Mesenchymal stem cell (in vitro differentiated cells and primary cell): Measurements from ENCODE around the gene STC2.
"Not testable (repeated sequence)": the region's sequence is repeated elsewhere in the genome, so short reads cannot be mapped to it uniquely, and the experiment has no call there.

Source experiments
- DNase-seq: peaks from one replicate; pipeline ENCODE4 v3.0.0-alpha.2; 2013
- H2AFZ ChIP-seq: one replicate; pipeline ENCODE4 v1.6.1; 2013; ENCODE audit warnings: low read depth, mild to moderate bottlenecking, control low read depth, inconsistent platforms, low read length, moderate library complexity
- H2AK5ac ChIP-seq: 2 replicates; pipeline ENCODE4 v1.6.1; 2013; ENCODE audit warnings: low read length, moderate library complexity, mild to moderate bottlenecking, inconsistent platforms; ENCODE audit not compliant: severe bottlenecking
- H2BK120ac ChIP-seq: one replicate; pipeline ENCODE4 v1.6.1; 2013; ENCODE audit warnings: low read depth, mild to moderate bottlenecking, inconsistent platforms, low read length, moderate library complexity
- H2BK12ac ChIP-seq, 2 experiments: one replicate each; pipeline ENCODE4 v1.6.1; 2013; ENCODE audit warnings: inconsistent platforms in 2 of 2, low read length in 2 of 2, mild to moderate bottlenecking in 2 of 2, moderate library complexity in 2 of 2, control low read depth in 1 of 2
- H2BK15ac ChIP-seq: one replicate; pipeline ENCODE4 v1.6.1; 2013; ENCODE audit warnings: mild to moderate bottlenecking, low read depth, inconsistent platforms; ENCODE audit not compliant: poor library complexity, severe bottlenecking
- H2BK5ac ChIP-seq: 2 replicates; pipeline ENCODE4 v1.6.1; 2013; ENCODE audit warnings: low read depth, mild to moderate bottlenecking, low read length, control low read depth, inconsistent platforms; ENCODE audit not compliant: poor library complexity, severe bottlenecking
- H3K14ac ChIP-seq, 2 experiments: one replicate each; pipeline ENCODE4 v1.6.1; 2013; ENCODE audit warnings: inconsistent platforms in 2 of 2, low read length in 2 of 2, control low read depth in 1 of 2, mild to moderate bottlenecking in 1 of 2, moderate library complexity in 1 of 2
- H3K18ac ChIP-seq, 2 experiments: one replicate each; pipeline ENCODE4 v1.6.1; 2013; ENCODE audit warnings: inconsistent platforms in 2 of 2, low read length in 2 of 2, control low read depth in 1 of 2, low read depth in 1 of 2, mild to moderate bottlenecking in 1 of 2
- H3K23ac ChIP-seq, 2 experiments: one replicate each; pipeline ENCODE4 v1.6.1; 2013; ENCODE audit warnings: inconsistent platforms in 2 of 2, low read length in 2 of 2, mild to moderate bottlenecking in 2 of 2, moderate library complexity in 2 of 2, control low read depth in 1 of 2
- H3K27ac ChIP-seq: 2 replicates; pipeline ENCODE4 v1.5.1; 2013; ENCODE audit warnings: mild to moderate bottlenecking, moderate library complexity, low read length, control low read depth, inconsistent platforms; ENCODE audit not compliant: poor library complexity, severe bottlenecking
- H3K27me3 ChIP-seq, 2 experiments: 2 replicates each; pipeline versions ENCODE4 v1.6.1 to v1.7.0; 2013; ENCODE audit warnings: low read length in 2 of 2, mild to moderate bottlenecking in 2 of 2, moderate library complexity in 2 of 2, control low read depth in 1 of 2, inconsistent platforms in 1 of 2; ENCODE audit not compliant: control insufficient read depth in 1 of 2, insufficient read depth in 1 of 2
- H3K36me3 ChIP-seq, 2 experiments: 2 replicates each; pipeline versions ENCODE4 v1.6.1 to v1.7.0; 2013; ENCODE audit warnings: low read length in 2 of 2, control low read depth in 1 of 2, inconsistent platforms in 1 of 2, low read depth in 1 of 2, mild to moderate bottlenecking in 1 of 2; ENCODE audit not compliant: insufficient read depth in 2 of 2, control insufficient read depth in 1 of 2
- H3K4ac ChIP-seq, 2 experiments: one replicate each; pipeline ENCODE4 v1.6.1; 2013; ENCODE audit warnings: inconsistent platforms in 2 of 2, low read length in 2 of 2, mild to moderate bottlenecking in 2 of 2, moderate library complexity in 2 of 2, control low read depth in 1 of 2, low read depth in 1 of 2
- H3K4me1 ChIP-seq: 2 replicates; pipeline ENCODE4 v1.6.1; 2013; ENCODE audit warnings: low read depth, low read length, control low read depth; ENCODE audit not compliant: control insufficient read depth, insufficient read depth
- H3K4me2 ChIP-seq: 2 replicates; pipeline ENCODE4 v1.6.1; 2013; ENCODE audit warnings: low read length, mild to moderate bottlenecking, inconsistent platforms; ENCODE audit not compliant: poor library complexity, severe bottlenecking
- H3K4me3 ChIP-seq, 2 experiments: 2 replicates each; pipeline versions ENCODE4 v1.5.1 to v1.7.0; 2013; ENCODE audit warnings: low read length in 2 of 2, mild to moderate bottlenecking in 2 of 2, control low read depth in 1 of 2, low read depth in 1 of 2; ENCODE audit not compliant: insufficient read depth in 1 of 2
- H3K79me1 ChIP-seq: replicated peaks from 2 replicates; pipeline ENCODE4 v1.6.1; 2013; ENCODE audit warnings: mild to moderate bottlenecking, control low read depth, low read length, inconsistent platforms; ENCODE audit not compliant: poor library complexity, severe bottlenecking
- H3K9ac ChIP-seq: 2 replicates; pipeline ENCODE4 v1.7.0; 2013; ENCODE audit warnings: mild to moderate bottlenecking, low read length, moderate library complexity
- H3K9me3 ChIP-seq: 2 replicates; pipeline ENCODE4 v1.7.0; 2013; ENCODE audit warnings: mild to moderate bottlenecking, low read length; ENCODE audit not compliant: control insufficient read depth
- H4K8ac ChIP-seq: one replicate; pipeline ENCODE4 v1.6.1; 2013; ENCODE audit warnings: inconsistent platforms, mild to moderate bottlenecking, low read length, moderate library complexity
- H4K91ac ChIP-seq: one replicate; pipeline ENCODE4 v1.6.1; 2013; ENCODE audit warnings: mild to moderate bottlenecking, low read length, inconsistent platforms
- WGBS: methylation state at CpG from one replicate; pipeline ENCODE4 v1.1.7; 2013; ENCODE audit warnings: mixed read lengths; 5-methylcytosine and 5-hydroxymethylcytosine counted together

Gene STC2

DNA sequence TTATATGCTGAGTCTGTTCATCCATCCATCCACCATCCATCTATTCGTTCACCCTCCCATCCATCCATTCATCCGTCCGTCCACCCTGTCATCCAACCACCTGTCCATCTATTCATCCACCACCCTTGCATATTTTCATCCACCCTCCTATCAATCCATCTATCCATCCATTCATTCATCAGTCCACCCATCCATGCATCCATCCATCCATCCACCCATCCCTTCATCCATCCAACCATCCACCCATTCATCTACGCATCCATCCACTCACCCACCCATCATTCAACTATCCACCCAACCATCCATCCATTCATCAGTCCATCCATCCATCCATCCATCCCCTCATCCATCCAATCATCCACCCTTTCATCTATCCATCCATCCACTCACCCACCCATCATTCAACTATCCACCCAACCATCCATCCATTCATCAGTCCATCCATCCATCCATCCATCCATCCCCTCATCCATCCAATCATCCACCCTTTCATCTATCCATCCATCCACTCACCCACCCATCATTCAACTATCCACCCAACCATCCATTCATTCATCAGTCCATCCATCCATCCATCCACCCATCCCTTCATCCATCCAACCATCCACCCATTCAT lies 43.8 kb downstream of the STC2 start:
- H2BK5ac ChIP-seq, H2AFZ ChIP-seq, H3K18ac ChIP-seq, H3K9me3 ChIP-seq, H4K91ac ChIP-seq, H3K4me2 ChIP-seq, H3K4ac ChIP-seq, H3K36me3 ChIP-seq, H2AK5ac ChIP-seq, H2BK15ac ChIP-seq, H3K9ac ChIP-seq, H4K8ac ChIP-seq, H3K4me3 ChIP-seq, H3K27ac ChIP-seq, H3K79me1 ChIP-seq, H3K14ac ChIP-seq, H2BK120ac ChIP-seq, DNase-seq, H3K4me1 ChIP-seq: not testable (repeated sequence)
- Histone ChIP-seq H3K27me3 (peaks cover 51 to 71% of the 10 kb centered on the region in 2 experiments), H3K23ac (peak overlapping the region in 1 of 2 experiments; percentile 23), H2BK12ac (peak overlapping the region in 1 of 2 experiments; percentile 45)
- 97% methylated on average over 4 of the region's 4 CpGs for WGBS

DNA sequence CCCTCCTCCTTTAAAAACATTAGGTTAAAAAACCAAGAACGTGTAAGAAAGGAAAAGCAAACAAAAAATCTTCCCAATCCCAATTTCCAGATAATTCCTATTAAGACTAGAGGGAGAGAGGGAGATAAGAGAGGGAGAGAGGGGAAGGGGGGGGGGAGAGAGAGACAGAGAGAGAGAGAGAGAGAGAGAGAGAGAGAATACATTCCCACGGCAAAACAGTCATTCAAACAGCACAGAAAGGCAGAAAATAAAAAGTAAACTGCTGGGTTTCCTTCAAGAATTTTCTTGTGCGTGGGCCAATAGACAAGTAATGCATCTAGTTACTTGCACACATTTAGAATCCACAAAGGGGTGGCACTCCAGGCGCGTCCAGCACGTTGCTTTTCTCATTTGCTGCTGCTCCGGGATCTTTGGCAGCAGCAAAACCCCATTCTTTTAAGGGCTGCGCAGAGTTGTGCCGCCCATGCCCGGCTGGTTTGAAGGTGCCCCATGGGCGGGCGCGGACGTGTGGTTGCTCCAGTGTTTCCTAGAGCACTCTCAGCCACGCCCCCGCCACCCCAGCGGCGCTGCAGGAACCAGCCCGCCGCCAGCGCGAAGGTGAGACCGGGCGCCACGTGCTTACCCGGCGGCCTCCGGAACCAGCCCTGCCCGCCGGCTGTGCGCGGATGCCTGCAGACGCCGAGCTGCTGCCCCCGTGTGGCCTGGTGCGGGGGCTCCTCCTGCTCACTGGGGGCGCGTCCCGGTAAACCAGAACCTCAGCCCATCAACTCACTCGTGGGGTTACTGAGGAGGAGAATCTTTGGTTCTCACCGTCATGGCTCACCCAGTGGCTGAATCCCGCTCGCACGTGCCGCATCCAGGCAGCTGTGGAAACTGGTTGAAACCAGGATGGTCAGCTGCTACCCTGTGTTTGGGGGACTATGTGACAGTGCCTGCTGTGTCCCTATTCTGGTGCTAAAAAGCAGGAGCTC lies 44.6 kb downstream of the STC2 start:
- Histone ChIP-seq H3K79me1 (no peaks in the 10 kb centered on the region), H3K14ac (no peak overlapping the region), H3K27ac (no peak overlapping the region), H3K27me3 (peaks cover 49 to 72% of the 10 kb centered on the region in 2 experiments), H4K91ac (no peak overlapping the region), H2BK15ac (no peak overlapping the region), H3K4me3 (peak overlapping the region in 1 of 2 experiments; percentile 71), H2AFZ (peak overlapping the region; percentile 46), H2BK12ac (peak overlapping the region in 1 of 2 experiments; percentile 69), H3K18ac (peak overlapping the region; percentile 55 to 76), H2BK5ac (no peak overlapping the region), H3K36me3 (no peaks in the 10 kb centered on the region), H3K4me2 (peak overlapping the region; percentile 61), H3K23ac (peak overlapping the region in 1 of 2 experiments; percentile 23), H2AK5ac (no peak overlapping the region), H3K4ac (peak overlapping the region; percentile 35 to 64), H3K9me3 (no peaks in the 10 kb centered on the region), H2BK120ac (no peak overlapping the region), H4K8ac (peak overlapping the region; percentile 72), H3K9ac (peak overlapping the region; percentile 27), H3K4me1 (peaks cover 9% of the 10 kb centered on the region)
- DNase-seq: peak; percentile 67
- 5% methylated on average over 43 of the region's 45 CpGs for WGBS

DNA sequence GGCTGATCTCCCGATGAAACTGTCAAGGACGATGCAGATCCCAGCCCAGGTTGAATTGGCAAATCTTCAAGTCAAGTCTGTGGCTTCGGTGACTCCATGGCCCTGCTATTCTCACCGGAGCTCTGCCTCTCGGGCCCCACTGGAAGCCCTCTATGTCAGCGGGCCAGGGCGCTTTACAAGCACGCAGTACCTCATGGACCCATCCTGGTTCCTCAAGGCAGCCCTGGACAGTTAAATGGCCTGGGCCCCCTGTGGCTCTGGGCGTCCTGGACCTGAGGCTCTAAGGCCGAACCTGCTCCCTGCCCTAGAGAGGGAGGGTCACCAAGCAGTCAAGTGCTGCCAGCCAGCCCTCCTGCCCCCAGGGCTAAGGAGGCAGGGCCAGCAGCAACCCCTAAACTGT lies 45.3 kb downstream of the STC2 start:
- Histone ChIP-seq H3K4ac (no peak overlapping the region), H2BK15ac (peak overlapping the region; percentile 44), H3K4me2 (no peak overlapping the region), H2AFZ (no peak overlapping the region), H3K79me1 (no peaks in the 10 kb centered on the region), H3K4me3 (no peak overlapping the region), H3K9me3 (no peaks in the 10 kb centered on the region), H2BK12ac (no peak overlapping the region), H3K36me3 (no peaks in the 10 kb centered on the region), H3K18ac (no peak overlapping the region), H2BK5ac (no peak overlapping the region), H3K4me1 (peaks cover 9% of the 10 kb centered on the region), H3K23ac (no peak overlapping the region), H3K14ac (no peak overlapping the region), H3K27ac (no peak overlapping the region), H3K27me3 (peaks cover 54 to 76% of the 10 kb centered on the region in 2 experiments), H2AK5ac (no peak overlapping the region), H2BK120ac (no peak overlapping the region), H4K91ac (no peak overlapping the region), H4K8ac (no peak overlapping the region), H3K9ac (no peak overlapping the region)
- no peak for DNase-seq
- 76% methylated on average over 10 of the region's 10 CpGs for WGBS

DNA sequence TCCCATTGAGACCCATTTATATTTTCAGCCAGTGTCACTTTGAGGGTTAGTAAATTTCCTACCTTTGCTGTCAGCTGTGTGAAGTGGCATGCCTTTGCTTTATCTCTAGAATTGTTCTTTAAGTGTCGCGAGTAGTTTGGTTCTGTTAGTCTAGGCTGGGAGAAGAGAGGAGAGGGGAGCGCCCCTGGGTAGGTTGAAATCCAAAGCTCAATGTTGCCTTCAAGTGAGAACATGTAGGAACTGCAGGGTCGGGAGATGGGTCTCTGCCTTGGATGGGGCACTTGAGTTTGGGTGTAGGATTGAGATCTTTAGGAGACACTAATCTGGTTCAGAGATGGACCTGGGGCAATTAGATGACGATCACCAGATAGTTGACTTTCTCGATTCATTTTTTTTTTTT lies 46.3 kb downstream of the STC2 start:
- Histone ChIP-seq H3K4me1 (peaks cover 7% of the 10 kb centered on the region), H3K36me3 (no peaks in the 10 kb centered on the region), H2BK15ac (no peak overlapping the region), H2AFZ (no peak overlapping the region), H3K27ac (no peak overlapping the region), H2BK5ac (no peak overlapping the region), H3K4me3 (no peak overlapping the region), H3K18ac (no peak overlapping the region), H4K8ac (no peak overlapping the region), H2BK120ac (no peak overlapping the region), H3K14ac (no peak overlapping the region), H2AK5ac (no peak overlapping the region), H3K9me3 (no peaks in the 10 kb centered on the region), H2BK12ac (no peak overlapping the region), H3K4me2 (no peak overlapping the region), H3K27me3 (peaks cover 51 to 76% of the 10 kb centered on the region in 2 experiments), H4K91ac (no peak overlapping the region), H3K79me1 (no peaks in the 10 kb centered on the region), H3K23ac (no peak overlapping the region), H3K4ac (no peak overlapping the region), H3K9ac (no peak overlapping the region)
- 26% methylated on average over 6 of the region's 6 CpGs for WGBS
- peak; percentile 65 for DNase-seq
